Choroid plexus epithelial cell (primary cell): ENCODE measurements around the gene FAM131A.

Source experiments
- DNase-seq: peaks from one replicate; pipeline ENCODE4 v3.0.0-alpha.2; 2010; ENCODE audit warnings: low read depth
- H3K4me3 ChIP-seq: 2 replicates; pipeline ENCODE4 v1.5.1; 2011; ENCODE audit warnings: low read depth, mild to moderate bottlenecking, control low read depth, low read length, moderate library complexity
- TF ChIP-seq, protein P1 (sequence below): conservative IDR thresholded peaks from 2 replicates; pipeline ENCODE4 v1.5.1; 2011; ENCODE audit warnings: low read depth, mild to moderate bottlenecking, control low read depth, inconsistent platforms, low read length, moderate library complexity

Gene FAM131A

DNA sequence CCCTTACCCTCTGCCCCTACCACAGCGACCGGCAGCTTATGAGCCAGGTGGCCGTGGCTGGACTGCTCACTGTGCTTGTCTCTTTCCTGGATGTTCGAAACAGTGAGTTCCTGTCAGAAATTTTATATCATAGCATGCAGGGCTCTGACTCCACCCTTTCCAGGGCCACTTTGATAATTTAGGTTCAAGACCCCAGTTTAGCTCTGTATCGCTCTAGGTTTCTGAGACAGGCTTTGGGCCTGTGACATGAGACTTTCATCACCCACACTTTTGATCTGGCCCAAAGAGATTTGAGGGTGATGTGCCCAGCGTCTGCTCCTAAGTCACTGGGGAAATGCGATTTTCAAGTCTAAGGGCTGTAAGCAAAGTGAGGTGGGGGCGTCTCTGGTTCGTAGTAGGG lies 29.5 kb upstream of the FAM131A start:
- no peak overlapping the region for H3K4me3 ChIP-seq
- TF ChIP-seq, protein P1, sequence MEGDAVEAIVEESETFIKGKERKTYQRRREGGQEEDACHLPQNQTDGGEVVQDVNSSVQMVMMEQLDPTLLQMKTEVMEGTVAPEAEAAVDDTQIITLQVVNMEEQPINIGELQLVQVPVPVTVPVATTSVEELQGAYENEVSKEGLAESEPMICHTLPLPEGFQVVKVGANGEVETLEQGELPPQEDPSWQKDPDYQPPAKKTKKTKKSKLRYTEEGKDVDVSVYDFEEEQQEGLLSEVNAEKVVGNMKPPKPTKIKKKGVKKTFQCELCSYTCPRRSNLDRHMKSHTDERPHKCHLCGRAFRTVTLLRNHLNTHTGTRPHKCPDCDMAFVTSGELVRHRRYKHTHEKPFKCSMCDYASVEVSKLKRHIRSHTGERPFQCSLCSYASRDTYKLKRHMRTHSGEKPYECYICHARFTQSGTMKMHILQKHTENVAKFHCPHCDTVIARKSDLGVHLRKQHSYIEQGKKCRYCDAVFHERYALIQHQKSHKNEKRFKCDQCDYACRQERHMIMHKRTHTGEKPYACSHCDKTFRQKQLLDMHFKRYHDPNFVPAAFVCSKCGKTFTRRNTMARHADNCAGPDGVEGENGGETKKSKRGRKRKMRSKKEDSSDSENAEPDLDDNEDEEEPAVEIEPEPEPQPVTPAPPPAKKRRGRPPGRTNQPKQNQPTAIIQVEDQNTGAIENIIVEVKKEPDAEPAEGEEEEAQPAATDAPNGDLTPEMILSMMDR = no peak
- DNase-seq = no peak

DNA sequence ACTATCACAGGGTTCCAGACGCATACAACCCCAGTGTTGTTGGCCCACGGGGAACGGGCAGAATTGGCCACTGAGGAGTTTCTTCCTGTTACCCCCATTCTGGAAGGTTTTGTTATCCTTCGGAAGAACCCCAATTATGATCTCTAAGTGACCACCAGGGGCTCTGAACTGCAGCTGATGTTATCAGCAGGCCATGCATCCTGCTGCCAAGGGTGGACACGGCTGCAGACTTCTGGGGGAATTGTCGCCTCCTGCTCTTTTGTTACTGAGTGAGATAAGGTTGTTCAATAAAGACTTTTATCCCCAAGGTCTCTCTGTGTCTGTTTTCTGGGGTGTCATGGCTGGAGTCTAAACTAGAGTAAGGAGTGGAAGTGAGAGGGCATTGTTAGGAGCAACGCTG lies 28.7 kb upstream of the FAM131A start:
- H3K4me3 ChIP-seq = no peak overlapping the region
- TF ChIP-seq, protein P1 = peak; percentile 13
- DNase-seq = no peak

- TF ChIP-seq, protein P1 = no peak
- H3K4me3 ChIP-seq = no peak overlapping the region
Measured at GRCh38 chr3:184311633-184312032, 25.8 kb upstream of the FAM131A start.

DNA sequence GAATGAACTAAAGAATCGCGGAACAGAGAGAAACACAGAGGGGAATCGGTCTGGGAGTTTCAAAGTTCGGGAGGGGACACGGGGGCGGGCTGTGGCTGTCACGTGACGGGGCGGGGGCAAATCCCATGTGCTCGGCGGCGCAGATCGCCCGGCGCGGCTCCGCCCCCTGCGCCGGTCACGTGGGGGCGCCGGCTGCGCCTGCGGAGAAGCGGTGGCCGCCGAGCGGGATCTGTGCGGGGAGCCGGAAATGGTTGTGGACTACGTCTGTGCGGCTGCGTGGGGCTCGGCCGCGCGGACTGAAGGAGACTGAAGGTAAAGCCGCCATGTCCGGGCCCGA lies 23.1 kb upstream of the FAM131A start, which contains the start of gene EIF4G1:
Gene EIF4G1, plus strand, starts transcription at position 244 of the 337 bp plus-strand sequence. CDS start 1,191 bp downstream, outside the sequence.
- DNase-seq = peak; percentile 97
- H3K4me3 ChIP-seq = peak within 1 kb of the TSS; percentile 89
- TF ChIP-seq, protein P1 = no peak

More at GRCh38 chr3:184311633-184312032, 25.8 kb upstream of the FAM131A start:
- DNase-seq = no peak

DNA sequence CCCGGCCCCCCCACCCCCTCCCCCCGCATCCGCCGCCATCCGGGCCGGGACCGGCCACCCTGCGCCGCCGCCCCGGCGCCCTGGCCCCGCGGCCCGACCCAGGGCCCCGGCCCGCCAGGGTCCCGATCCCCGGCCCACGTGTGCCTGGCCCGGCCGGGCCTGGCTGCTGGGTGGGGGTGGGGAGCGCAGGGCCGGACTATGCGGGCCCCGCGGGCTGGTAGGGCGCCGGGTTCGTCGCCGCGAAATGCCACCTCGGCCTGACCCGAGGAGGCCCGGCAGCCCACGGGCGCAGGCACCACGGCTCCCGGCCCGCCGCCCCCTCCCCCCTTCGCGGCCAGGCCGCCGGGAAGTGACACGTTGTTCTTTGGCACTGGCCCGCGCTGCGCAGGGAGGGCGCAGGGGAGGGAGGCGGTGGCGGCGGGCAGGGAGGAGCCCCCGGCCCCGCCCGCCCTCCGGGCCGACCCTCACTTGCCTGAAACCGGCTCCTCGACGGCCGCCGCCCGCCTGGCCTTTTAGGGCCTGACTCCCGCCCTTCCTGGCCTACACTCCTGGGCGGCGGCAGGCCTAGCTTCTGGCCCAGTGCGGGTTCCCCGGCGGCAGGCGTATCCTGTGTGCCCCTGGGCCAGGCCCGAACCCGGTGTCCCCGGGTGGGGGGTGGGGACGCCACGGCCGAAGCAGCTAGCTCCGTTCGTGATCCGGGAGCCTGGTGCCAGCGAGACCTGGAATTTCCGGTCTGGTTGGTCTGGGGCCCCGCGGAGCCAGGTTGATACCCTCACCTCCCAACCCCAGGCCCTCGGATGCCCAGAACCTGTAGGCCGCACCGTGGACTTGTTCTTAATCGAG lies 22.5 kb upstream of the FAM131A start:
- peak overlapping the region; percentile 89 for H3K4me3 ChIP-seq
- TF ChIP-seq, protein P1 = no peak
- peak; percentile 83 for DNase-seq

DNA sequence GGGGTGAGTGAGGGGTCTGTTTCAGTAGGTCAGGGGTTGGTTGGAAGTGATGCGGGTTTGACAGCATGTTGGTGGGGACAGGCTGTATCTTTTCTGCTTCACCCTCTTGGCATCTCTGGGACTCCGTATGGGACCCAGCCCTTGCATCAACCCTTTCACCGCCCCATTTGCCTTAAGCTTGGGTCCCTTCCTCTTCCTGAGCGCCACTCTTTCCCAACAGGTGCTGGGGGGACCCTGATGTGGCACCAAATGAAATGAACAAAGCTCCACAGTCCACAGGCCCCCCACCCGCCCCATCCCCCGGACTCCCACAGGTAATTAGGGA lies 21.9 kb upstream of the FAM131A start:
- H3K4me3 ChIP-seq = peak overlapping the region; percentile 89
- TF ChIP-seq, protein P1 = no peak
- DNase-seq = no peak
